Cerebellar nuclear complex (tissue), 1 donor: ENCODE measurements around the gene PPP2R2B.

Experiments used
- DNase-seq, 2 experiments: peaks; one replicate each; lab custom pipeline; 2025; lab: John Stamatoyannopoulos, UW

Gene PPP2R2B

DNA sequence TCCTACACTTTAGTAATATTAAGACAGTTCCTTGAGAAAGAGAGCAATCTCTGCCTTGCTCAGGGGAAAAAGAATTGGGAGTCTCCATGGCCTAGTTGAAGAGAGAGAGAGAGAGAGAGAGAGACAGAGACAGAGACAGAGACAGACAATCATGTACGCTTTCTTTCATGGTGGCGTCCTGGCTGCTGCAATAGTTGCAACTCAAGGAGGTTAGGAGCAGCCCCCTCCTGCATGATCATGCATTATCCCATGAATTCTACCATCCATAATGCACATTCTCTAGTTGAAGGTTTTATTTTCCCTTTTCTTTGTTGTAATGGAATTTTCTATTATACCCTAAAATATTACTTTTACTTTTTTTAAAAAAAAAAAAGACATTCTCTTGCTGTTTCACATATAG is 50.7 kb downstream of the PPP2R2B start:
- DNase-seq = no peak

DNA sequence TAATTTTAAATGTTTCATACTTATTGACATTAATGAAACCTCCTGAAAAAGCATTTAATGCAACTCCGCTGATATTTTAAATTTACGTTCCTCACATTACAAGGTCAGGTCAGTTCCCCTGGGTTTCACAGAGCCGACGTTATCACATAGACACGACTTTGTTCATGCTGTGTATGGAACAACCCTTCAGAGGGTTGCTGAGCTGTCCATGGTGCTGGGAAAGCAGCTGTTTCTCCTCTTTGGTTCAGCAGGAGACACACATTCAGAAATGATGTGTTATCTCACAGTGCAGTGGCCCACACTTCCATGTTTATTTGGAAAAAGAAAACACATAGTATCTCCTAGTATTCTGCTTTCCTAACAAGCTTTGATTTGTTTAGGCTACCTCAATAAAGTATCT is 53.5 kb downstream of the PPP2R2B start:
- DNase-seq = no peak

DNA sequence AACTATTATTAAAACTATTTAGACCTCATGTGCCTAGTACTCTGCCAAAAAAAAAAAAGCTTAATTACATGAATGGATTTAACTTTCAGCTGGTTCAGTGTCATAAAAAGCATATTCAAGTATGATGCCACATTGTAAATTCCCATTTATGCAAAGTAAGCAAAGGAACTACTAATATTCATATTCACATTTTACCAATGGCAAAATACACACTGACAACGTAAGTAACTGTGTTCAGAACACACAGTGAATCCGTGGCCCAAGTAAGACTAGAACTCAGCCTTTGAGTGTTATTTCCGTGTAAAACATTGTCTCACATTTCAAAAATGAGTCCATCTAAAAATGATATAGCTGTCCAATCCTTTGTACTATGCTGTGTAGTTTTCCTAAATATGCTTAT is 56.8 kb downstream of the PPP2R2B start:
- no peak for DNase-seq

DNA sequence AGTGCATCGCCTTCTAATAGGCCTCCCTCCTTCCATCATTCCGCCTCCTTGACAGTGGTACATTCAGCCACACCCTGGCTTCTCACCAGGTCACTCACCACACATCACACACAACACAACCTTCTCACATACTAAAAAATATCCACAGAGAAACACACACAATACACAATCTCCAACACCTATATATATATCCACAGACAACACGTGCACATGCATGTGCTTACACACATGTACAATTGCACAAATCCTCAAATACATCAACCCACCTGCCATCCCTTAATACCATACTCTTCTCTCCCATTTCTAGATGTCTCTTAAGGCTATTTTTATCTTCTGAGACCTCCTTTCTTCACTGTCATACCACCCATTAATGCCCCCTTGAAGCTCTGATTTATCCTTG is 57.6 kb downstream of the PPP2R2B start:
- DNase-seq = no peak

DNA sequence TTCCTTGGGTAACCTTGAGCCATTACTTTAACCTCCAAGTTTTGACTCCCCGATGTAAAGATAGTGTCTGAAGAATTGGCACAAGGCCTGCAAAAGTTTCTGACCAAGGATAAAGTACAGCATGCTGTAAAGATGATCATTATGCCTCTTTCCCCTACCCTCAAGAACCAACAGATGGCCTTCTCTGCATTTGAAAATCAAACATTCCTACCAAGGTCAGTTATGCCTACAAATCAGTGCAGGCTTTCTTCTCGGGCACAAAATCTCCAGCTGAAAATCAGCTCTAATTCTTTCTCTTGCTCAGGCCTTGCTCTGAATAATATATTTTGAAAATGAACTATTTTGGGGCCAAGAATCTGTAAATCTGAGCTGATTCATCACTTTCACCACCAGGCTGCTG is 59.7 kb downstream of the PPP2R2B start:
- DNase-seq = no peak

DNA sequence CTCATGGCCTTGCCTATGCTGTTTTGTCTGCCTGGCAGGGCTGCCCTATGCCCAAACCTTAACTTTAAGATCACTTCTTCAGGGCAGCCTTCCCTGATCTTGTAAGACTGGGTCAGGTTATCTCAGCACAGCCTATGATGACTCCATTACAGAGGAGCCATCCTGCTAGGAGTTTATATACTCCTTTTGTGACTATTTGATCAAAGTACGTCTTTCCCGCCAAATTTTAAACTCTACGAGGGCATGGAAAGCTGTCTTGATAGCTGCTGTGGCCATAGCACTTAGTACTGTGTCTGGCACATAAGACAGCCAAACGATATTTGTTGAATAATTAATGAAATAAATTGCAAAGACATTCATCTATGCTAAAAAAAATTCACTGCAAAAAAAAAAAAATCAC is 60.6 kb downstream of the PPP2R2B start:
- DNase-seq = no peak

DNA sequence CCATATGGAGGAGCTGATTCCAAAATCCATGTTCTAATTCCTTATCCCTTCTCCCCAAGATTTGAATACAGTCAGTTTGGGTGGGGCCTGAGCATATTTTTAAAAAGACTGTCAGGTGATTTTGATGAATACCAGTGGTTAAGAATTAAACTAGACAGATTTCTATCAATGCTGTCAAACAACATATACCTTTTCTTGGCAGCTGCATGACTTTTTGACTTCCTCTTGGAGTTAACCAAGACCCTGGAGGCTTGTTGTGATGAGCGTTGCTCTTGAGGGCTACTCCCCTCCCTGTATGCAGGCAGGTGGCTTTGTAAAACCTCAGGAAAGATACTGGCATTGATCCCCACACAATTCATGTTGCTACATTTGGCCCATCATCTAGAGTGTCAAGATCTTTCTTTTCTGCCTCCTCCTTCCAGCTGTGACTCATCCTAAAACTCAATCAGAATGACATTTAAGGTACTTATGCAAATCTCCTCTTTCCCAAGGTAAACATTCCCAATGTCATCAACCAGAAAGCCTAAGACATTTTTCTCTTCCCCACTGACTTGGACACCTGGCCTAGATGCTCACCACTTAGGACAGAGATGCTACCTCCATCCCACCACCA is 61.7 kb downstream of the PPP2R2B start:
- no peak for DNase-seq

DNA sequence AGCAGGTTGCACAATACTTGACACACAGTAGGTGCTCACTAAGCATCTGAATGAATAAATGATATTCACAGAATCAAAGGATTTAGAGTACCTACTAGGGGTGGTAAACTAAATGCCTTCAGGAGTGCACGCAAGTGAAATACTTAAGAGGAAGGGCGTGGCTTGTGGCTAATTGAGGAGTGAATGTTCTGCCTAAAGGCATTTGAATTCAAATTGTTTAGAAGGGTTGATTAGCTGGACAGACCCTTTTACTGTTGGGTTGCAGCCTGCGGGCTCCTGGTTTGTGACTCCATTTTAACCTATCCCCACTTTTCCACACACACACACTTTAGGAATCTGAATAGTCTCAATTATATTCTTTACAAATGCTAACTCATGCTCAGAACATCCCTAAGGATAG is 63.1 kb downstream of the PPP2R2B start:
- no peak for DNase-seq

DNA sequence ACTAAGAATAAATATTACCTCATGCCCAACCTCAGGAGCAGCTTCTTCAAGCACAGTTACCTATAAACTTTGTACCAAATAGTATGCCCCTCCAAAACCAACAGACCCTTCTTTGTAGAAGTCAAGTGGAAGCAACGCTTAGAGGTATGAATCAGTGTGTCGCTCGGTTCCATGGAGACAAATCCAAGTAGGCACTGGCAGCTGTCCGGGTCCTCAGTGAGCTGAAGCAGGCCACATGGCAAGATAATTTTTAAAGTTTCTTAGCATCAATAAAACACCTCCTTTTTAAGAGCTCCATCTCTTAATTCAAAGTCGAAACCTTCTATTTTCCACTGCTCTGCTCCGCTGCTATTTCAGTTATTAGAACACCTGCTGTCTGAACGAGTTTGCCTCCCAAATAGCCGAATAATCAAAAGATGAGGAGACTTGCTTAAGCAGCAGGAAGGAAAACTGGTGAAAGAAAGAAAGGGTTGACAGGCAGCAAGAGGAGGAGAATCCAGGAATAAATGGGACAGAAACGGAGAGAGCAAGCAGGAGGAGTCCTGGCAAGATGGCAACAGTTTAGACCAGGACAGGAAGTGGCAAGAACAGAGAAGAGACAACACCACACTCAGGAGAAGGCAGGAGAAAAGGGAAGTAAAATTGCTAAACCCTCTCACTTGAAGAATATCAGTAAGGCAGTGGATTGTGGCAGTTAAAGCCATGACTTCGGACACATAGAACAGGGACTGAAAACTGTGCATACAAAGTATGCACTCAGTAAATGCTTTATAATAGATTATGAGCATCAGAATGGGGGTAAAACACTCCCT is 65.0 kb downstream of the PPP2R2B start:
- no peak for DNase-seq

DNA sequence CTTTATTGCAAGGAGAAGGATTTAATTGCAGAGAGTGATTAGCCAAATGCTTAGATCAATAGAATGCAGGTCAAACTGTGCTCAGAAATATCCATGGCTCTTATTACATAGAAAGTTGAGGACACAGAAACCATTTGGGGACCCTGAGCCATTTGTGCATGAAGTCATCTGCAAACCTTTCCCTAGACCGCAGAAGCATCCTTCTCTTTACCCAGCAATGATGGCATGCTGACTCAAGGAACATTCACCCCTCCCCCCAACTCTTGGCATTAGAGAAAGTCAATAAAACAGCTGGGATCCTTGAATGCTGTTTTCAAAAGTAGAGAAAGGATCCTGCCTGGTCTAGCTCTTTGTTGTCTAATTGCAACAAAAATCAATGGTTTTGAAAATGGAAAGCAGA is 73.5 kb downstream of the PPP2R2B start:
- no peak for DNase-seq

DNA sequence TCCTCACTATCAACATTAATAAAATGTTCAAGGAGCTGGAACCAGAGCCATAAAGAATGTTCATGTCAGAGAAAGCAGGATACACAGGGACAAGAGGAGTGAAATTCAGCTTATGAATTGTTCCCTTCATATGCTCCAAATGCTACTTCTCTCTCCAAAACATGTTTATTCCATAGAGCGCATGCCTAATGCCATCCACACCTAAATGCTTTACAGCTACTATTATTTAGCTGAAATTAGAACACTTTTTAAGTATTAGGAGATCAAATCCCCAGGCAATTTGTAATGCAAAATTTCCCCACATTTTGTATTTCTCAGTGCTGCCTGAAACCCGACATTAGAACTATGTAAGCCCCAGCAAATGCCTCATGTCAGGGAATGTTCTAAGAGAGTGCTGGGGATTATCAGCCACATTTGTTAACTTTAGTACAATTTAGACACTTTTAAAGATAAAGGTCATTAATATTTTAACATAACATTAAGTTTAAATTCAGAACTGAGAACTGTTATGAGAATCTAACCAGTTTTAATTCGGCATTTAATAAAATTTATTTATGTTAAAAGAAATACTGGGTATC is 75.5 kb downstream of the PPP2R2B start:
- no peak for DNase-seq

DNA sequence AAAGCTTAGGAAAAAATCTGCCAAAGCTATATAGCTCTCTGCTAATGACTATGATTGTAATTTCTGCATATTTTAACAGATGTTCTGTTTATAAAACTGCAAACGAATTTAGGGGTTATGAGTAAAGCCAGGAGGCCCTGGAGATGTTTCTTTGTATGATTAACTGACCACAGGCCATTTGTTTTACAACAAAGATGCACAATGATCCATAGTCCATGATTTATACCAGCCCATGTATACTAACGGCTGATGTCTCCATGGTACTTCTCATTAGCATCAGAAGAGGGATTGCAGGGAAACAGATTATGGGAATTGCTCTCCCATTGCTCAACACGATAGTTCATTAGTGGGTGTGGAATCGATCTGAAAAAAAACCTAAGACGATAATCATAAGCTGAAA is 78.9 kb downstream of the PPP2R2B start:
- DNase-seq = no peak

DNA sequence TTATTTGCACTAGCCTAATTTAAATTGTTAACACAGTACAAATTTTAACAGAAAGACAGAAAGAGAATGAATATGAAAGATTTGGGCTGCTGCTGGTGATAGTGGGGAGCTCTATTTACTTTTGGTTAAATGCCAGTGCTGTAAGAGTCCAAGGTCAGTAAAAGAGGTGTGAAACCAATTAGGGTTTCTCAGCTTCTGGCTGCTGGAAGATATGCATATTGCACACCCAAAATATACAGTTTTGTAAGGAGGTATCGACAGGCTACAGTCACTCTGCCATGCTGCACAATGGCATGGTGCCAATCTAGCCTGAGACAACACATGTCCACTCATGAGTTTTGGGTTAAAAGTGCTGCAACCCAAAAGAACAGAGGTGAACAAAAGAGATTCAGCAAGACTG is 79.3 kb downstream of the PPP2R2B start:
- no peak for DNase-seq

DNA sequence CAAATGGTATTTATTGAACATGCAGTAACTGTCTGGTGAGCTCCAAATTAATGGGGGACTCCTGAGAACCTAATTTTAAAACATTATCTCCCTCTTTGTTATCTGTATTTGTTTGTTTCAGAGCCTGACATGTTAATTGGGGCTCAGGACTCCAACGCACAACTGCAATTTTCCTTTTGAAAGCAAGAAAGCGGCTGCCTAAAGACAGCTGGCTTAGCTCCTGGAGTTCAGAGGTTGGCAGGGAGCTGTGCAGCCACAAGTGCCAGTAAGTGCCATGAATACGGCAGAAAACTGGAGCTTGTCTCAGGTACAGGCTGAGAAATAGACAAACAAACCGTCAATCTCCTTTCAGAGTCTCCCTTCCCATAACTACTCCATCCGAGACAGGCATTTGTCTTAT is 80.9 kb downstream of the PPP2R2B start:
- DNase-seq = no peak

DNA sequence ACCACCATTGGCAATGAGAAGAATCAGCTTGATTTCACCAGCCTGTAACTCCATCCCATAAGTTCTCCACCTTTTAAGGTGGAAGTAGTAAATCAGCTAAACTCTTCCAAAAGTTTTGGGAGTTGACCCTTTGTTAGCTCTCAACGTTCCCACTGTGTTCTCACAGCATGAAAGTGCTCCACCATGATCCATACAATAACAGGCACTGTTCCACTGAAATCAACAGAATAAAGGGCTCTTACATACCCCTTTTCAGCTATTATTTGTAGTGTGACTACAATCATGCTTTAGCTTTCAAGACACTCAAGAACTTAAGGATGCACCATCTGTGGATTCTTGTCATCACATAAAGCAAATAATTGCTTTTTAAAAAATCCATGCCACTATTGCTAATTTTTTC is 81.6 kb downstream of the PPP2R2B start:
- no peak for DNase-seq

DNA sequence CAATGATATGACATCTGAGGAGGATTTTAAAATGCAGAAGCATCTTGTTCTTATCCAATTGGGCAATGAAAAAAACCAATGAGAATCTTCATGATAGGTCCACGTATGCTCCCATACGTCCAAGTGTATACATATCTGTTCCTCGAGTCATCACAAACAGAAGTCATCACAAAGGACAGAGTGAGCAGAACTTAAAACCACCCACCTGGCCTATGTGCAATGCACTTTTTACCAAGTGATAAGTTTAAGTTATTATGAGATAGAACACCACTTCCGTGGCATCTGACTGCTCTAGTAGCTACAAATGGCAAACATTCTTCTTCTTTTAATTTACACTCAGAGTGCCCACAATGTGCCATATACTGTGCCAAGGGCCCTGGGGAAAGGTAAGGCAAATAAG is 82.4 kb downstream of the PPP2R2B start:
- DNase-seq = no peak

DNA sequence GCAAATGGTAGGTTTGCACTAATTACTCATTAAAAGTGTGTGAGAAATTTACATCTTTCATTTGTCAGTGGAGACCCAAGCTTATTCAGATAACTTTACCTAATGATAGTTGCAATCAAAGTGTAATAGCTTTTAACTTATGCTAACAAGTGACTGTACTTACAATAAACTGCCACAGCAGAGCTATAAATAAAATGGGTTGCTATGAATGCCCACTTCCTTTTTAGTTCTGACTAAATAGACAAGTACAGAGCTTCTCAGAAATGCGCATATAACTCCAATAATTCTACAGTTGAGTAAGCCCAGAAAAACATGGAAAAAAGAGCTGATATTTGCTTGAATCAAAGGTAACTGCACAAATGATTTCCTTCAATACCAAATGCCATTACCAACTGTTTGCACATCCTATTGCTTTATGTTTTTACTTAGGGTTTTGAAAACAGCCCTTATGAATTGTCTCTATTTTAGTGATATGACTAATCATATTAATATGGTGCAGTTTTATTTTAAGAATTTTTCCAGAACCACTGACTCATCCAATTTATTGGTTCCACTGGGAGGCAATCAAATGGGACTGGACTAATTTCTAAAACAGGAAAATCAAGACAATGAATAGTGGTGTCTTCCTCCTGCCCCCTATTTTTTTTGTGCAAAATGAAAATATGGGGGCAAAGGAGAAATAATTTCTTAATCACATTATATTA is 84.1 kb downstream of the PPP2R2B start:
- DNase-seq = no peak

DNA sequence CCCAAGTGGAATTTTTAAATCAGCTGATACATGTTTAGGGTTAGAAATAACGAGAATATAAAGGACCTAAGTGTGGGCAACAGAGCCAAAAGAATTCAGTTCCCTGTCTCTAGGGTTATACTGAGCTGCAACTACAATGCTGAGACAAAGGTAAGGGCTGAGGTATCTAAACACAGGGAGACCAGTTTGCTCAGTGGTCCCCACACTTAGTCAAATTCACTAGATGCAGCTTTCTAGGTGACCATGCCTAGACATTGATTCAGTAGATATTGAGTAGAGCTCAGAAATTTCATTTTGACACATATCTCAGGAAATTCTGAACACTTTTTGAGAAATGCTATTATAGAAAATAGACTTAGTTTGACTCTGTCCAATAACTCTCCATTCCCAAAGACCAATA is 84.8 kb downstream of the PPP2R2B start:
- DNase-seq = no peak

DNA sequence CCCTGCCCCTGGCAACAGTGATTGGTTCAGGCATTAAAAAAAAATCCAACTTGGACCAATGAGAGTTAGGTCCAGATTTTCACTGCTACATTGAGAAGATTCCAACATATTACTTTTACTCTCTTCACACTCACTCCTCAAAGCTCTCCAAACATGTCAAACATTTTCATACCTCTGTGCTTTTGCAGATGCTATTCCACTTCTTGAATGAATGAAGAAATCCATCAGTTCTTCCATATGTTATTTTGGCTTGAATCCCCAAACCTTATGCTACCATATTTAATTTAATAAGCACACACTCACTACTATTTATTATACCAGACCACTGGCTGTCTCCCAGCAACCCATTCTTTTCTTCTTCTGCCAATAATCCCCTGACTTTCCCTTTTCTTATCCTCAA is 87.1 kb downstream of the PPP2R2B start:
- DNase-seq = no peak

DNA sequence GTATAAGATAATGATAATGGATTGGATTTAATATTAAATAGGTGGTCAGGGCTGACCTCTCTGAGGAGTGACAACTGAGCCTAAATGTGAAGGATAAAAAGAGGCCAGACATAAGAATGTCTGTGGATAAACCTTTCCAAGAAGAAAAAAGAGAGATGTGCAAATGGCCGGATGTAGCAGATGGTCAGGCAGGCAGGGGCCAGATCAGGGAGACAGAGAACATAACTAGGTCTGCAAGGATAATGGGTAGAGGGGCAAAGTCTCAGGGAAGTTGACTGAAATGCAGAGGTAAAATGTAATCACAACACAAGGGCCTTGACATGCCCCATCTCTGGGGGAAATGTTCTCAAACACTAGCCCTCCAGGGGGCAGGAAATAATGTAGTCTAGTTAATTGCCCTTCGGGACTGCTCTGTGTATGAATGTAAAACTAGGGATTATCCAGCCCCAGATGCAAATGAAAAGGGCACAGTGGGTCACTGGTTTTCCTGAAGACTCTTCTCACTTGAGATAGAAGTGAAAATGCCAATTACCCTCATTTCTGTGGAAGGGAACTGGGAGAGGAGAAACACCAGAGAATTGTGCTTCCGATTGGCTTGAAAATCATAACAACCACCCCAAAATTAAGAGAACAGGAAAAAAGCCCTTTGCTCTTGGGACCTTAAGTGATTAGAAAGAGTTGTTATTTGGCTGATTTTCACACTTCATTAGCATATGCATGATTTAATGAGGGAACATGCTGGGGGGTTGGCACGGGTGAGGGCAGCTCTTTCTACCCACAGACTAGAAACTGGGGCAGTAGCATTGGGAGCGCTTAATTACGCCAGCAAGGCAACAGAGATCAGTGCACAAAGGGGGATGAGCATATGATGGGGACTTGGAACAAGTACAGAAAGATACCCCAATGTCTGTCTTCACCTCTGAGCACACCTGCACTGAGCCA is 88.6 kb downstream of the PPP2R2B start:
- no peak for DNase-seq

DNA sequence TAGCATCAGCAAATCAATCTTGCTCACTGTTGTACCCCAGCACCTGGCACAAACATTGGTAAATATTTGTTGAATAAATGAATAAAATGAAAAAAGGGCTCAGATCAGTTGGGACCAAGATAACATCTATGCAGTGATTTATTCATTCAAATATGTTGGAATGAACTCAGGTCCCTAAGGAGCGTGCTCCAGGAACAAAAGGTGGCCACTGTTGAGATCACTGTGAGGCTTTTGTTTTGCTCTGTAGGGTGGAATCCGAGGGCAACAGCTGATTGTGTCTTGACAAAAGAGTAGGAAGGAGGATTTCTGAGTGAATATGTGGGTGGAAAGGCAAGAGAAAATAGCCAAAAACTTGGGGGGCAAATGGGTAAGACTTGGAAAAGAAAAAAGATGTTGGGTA is 89.7 kb downstream of the PPP2R2B start:
- DNase-seq = no peak

DNA sequence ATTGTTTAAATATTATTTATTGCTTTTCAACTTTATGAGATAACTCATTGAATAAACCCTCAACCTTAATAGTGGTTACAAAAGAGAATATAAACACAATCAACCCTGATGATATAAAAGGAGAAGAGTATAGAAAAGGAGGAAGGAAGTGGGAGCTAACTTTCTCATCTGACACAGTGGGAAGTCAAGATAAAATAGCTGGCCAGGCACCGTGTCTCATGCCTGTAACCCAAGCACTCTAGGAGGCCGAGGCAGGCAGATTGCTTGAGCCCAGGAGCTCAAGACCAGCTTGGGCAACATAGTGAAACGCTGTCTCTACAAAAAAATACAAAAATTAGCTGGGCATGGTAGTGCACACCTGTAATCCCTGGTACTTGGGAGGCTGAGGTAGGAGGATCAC is 93.5 kb downstream of the PPP2R2B start:
- DNase-seq = no peak
